Measurements from ENCODE around the gene MAP4K4.

Gene MAP4K4

GRCh38 chr2:101718993-101719571, 21.6 kb downstream of the MAP4K4 start:
- H3K27me3 ChIP-seq (ENCODE audit: insufficient read depth, low read length, poor library complexity): no peaks in the 10 kb centered on the region
- H3K4me3 ChIP-seq (ENCODE audit: low read length): no peak overlapping the region
- H3K27ac ChIP-seq (ENCODE audit: low read depth, low read length): no peak overlapping the region
- H3K56ac ChIP-seq (ENCODE audit: low read length): no peak overlapping the region
- no peak overlapping the region for H3K4me2 ChIP-seq (ENCODE audit: low read length)
- H4K8ac ChIP-seq (ENCODE audit: low read depth, low read length): no peak overlapping the region
- H2AK5ac ChIP-seq (ENCODE audit: low read length): no peak overlapping the region
- H3K23ac ChIP-seq (ENCODE audit: low read length): no peak overlapping the region
- H2BK15ac ChIP-seq (replicated peaks; ENCODE audit: low read depth): no peak overlapping the region
- no peak overlapping the region for H2BK5ac ChIP-seq (ENCODE audit: low read length)
- DNase-seq: no peak
- H3K79me1 ChIP-seq (ENCODE audit: low read length): peaks cover 18% of the 10 kb centered on the region
- no peak overlapping the region for H3K9ac ChIP-seq (ENCODE audit: low read length)
- H4K5ac ChIP-seq (ENCODE audit: low read length): no peak overlapping the region
- H3K18ac ChIP-seq (ENCODE audit: low read length): no peak overlapping the region
- peaks cover 16% of the 10 kb centered on the region for H3K4me1 ChIP-seq (ENCODE audit: control insufficient read depth, low read depth, low read length)
- no peak overlapping the region for H3K4ac ChIP-seq (ENCODE audit: low read depth, low read length)
- H3K36me3 ChIP-seq (ENCODE audit: control insufficient read depth, insufficient read depth, low read length): no peaks in the 10 kb centered on the region
- no peak overlapping the region for H2BK120ac ChIP-seq (ENCODE audit: low read depth, low read length)
- WGBS (ENCODE audit: extremely low coverage, insufficient coverage, low lambda C conversion rate): no CpG with 5 or more reads among the region's 1 CpG
- peaks cover 72% of the 10 kb centered on the region for H3K79me2 ChIP-seq (ENCODE audit: control insufficient read depth, insufficient read depth, low read length)

GRCh38 chr2:101720732-101721131, 23.2 kb downstream of the MAP4K4 start:
- Histone ChIP-seq H2BK5ac (ENCODE audit: low read length) (no peak overlapping the region), H3K4me3 (ENCODE audit: low read length) (no peak overlapping the region), H4K5ac (ENCODE audit: low read length) (no peak overlapping the region), H3K4ac (ENCODE audit: low read depth, low read length) (no peak overlapping the region), H3K56ac (ENCODE audit: low read length) (no peak overlapping the region), H3K27ac (ENCODE audit: low read depth, low read length) (no peak overlapping the region), H4K8ac (ENCODE audit: low read depth, low read length) (no peak overlapping the region), H3K9ac (ENCODE audit: low read length) (no peak overlapping the region), H3K79me2 (ENCODE audit: control insufficient read depth, insufficient read depth, low read length) (peaks cover 75% of the 10 kb centered on the region), H3K23ac (ENCODE audit: low read length) (no peak overlapping the region), H2BK15ac (replicated peaks; ENCODE audit: low read depth) (no peak overlapping the region), H2AK5ac (ENCODE audit: low read length) (no peak overlapping the region), H2BK120ac (ENCODE audit: low read depth, low read length) (no peak overlapping the region), H3K4me1 (ENCODE audit: control insufficient read depth, low read depth, low read length) (peaks cover 16% of the 10 kb centered on the region), H3K4me2 (ENCODE audit: low read length) (no peak overlapping the region), H3K18ac (ENCODE audit: low read length) (no peak overlapping the region), H3K27me3 (ENCODE audit: insufficient read depth, low read length, poor library complexity) (no peaks in the 10 kb centered on the region), H3K79me1 (ENCODE audit: low read length) (peaks cover 24% of the 10 kb centered on the region), H3K36me3 (ENCODE audit: control insufficient read depth, insufficient read depth, low read length) (no peaks in the 10 kb centered on the region)
- WGBS (ENCODE audit: extremely low coverage, insufficient coverage, low lambda C conversion rate): no CpG with 5 or more reads among the region's 1 CpG
- DNase-seq: no peak

GRCh38 chr2:101722864-101723263, 25.4 kb downstream of the MAP4K4 start:
- H3K56ac ChIP-seq (ENCODE audit: low read length): no peak overlapping the region
- H3K36me3 ChIP-seq (ENCODE audit: control insufficient read depth, insufficient read depth, low read length): no peaks in the 10 kb centered on the region
- no peak overlapping the region for H2BK5ac ChIP-seq (ENCODE audit: low read length)
- H3K27me3 ChIP-seq (ENCODE audit: insufficient read depth, low read length, poor library complexity): no peaks in the 10 kb centered on the region
- DNase-seq: peak; percentile 25
- H3K79me1 ChIP-seq (ENCODE audit: low read length): peaks cover 19% of the 10 kb centered on the region
- peaks cover 73% of the 10 kb centered on the region for H3K79me2 ChIP-seq (ENCODE audit: control insufficient read depth, insufficient read depth, low read length)
- no CpG with 5 or more reads among the region's 4 CpGs for WGBS (ENCODE audit: extremely low coverage, insufficient coverage, low lambda C conversion rate)
- no peak overlapping the region for H3K4ac ChIP-seq (ENCODE audit: low read depth, low read length)
- no peak overlapping the region for H3K23ac ChIP-seq (ENCODE audit: low read length)
- no peak overlapping the region for H3K9ac ChIP-seq (ENCODE audit: low read length)
- H3K4me3 ChIP-seq (ENCODE audit: low read length): no peak overlapping the region
- no peak overlapping the region for H2BK15ac ChIP-seq (replicated peaks; ENCODE audit: low read depth)
- H3K27ac ChIP-seq (ENCODE audit: low read depth, low read length): no peak overlapping the region
- H2AK5ac ChIP-seq (ENCODE audit: low read length): no peak overlapping the region
- H2BK120ac ChIP-seq (ENCODE audit: low read depth, low read length): no peak overlapping the region
- H3K4me2 ChIP-seq (ENCODE audit: low read length): no peak overlapping the region
- H4K5ac ChIP-seq (ENCODE audit: low read length): no peak overlapping the region
- no peak overlapping the region for H4K8ac ChIP-seq (ENCODE audit: low read depth, low read length)
- peaks cover 9% of the 10 kb centered on the region for H3K4me1 ChIP-seq (ENCODE audit: control insufficient read depth, low read depth, low read length)
- H3K18ac ChIP-seq (ENCODE audit: low read length): no peak overlapping the region

GRCh38 chr2:101723371-101724124, 26.0 kb downstream of the MAP4K4 start:
- Histone ChIP-seq H2BK15ac (replicated peaks; ENCODE audit: low read depth) (no peak overlapping the region), H2BK5ac (ENCODE audit: low read length) (no peak overlapping the region), H3K4me1 (ENCODE audit: control insufficient read depth, low read depth, low read length) (peaks cover 7% of the 10 kb centered on the region), H2AK5ac (ENCODE audit: low read length) (no peak overlapping the region), H4K5ac (ENCODE audit: low read length) (no peak overlapping the region), H3K9ac (ENCODE audit: low read length) (no peak overlapping the region), H4K8ac (ENCODE audit: low read depth, low read length) (no peak overlapping the region), H3K4ac (ENCODE audit: low read depth, low read length) (no peak overlapping the region), H3K4me2 (ENCODE audit: low read length) (no peak overlapping the region), H2BK120ac (ENCODE audit: low read depth, low read length) (no peak overlapping the region), H3K79me2 (ENCODE audit: control insufficient read depth, insufficient read depth, low read length) (peaks cover 74% of the 10 kb centered on the region), H3K4me3 (ENCODE audit: low read length) (no peak overlapping the region), H3K36me3 (ENCODE audit: control insufficient read depth, insufficient read depth, low read length) (no peaks in the 10 kb centered on the region), H3K18ac (ENCODE audit: low read length) (no peak overlapping the region), H3K56ac (ENCODE audit: low read length) (no peak overlapping the region), H3K27me3 (ENCODE audit: insufficient read depth, low read length, poor library complexity) (no peaks in the 10 kb centered on the region), H3K23ac (ENCODE audit: low read length) (no peak overlapping the region), H3K79me1 (ENCODE audit: low read length) (peaks cover 20% of the 10 kb centered on the region), H3K27ac (ENCODE audit: low read depth, low read length) (no peak overlapping the region)
- no CpG with 5 or more reads among the region's 4 CpGs for whole genome bisulfite sequencing (ENCODE audit: extremely low coverage, insufficient coverage, low lambda C conversion rate)
- DNase-seq: no peak

- Histone ChIP-seq H2BK15ac (replicated peaks; ENCODE audit: low read depth) (no peak overlapping the region), H3K4me1 (ENCODE audit: control insufficient read depth, low read depth, low read length) (peaks cover 6% of the 10 kb centered on the region), H2BK120ac (ENCODE audit: low read depth, low read length) (no peak overlapping the region), H2BK5ac (ENCODE audit: low read length) (no peak overlapping the region), H4K5ac (ENCODE audit: low read length) (no peak overlapping the region), H3K4me2 (ENCODE audit: low read length) (no peak overlapping the region), H3K4me3 (ENCODE audit: low read length) (no peak overlapping the region), H2AK5ac (ENCODE audit: low read length) (no peak overlapping the region), H3K79me2 (ENCODE audit: control insufficient read depth, insufficient read depth, low read length) (peaks cover 74% of the 10 kb centered on the region), H3K27ac (ENCODE audit: low read depth, low read length) (no peak overlapping the region), H3K36me3 (ENCODE audit: control insufficient read depth, insufficient read depth, low read length) (no peaks in the 10 kb centered on the region), H4K8ac (ENCODE audit: low read depth, low read length) (no peak overlapping the region), H3K18ac (ENCODE audit: low read length) (no peak overlapping the region), H3K79me1 (ENCODE audit: low read length) (peaks cover 17% of the 10 kb centered on the region), H3K23ac (ENCODE audit: low read length) (no peak overlapping the region), H3K9ac (ENCODE audit: low read length) (no peak overlapping the region), H3K27me3 (ENCODE audit: insufficient read depth, low read length, poor library complexity) (no peaks in the 10 kb centered on the region), H3K56ac (ENCODE audit: low read length) (no peak overlapping the region), H3K4ac (ENCODE audit: low read depth, low read length) (peak overlapping the region; percentile 16)
- WGBS (ENCODE audit: extremely low coverage, insufficient coverage, low lambda C conversion rate): no CpG with 5 or more reads among the region's 3 CpGs
- DNase-seq: no peak
Observed at GRCh38 chr2:101724125-101724474, 26.6 kb downstream of the MAP4K4 start.
